ENCODE results near the gene CALR.

- no peak for TF ChIP-seq CHD4 (IDR thresholded peaks at IDR 0.05; ENCODE audit: borderline replicate concordance)
- TF ChIP-seq CTCF (IDR thresholded peaks at IDR 0.05), result no peak
- TF ChIP-seq MAZ (IDR thresholded peaks at IDR 0.05; ENCODE audit: borderline replicate concordance, low read depth, low read length), result no peak
- no peak for TF ChIP-seq TP53 (CRISPR knock-in tag; IDR thresholded peaks at IDR 0.05)
- TF ChIP-seq POLR2A (IDR thresholded peaks at IDR 0.05; ENCODE audit: low read length), result no peak
- TF ChIP-seq POLR2AphosphoS2 (conservative IDR thresholded peaks at IDR 0.05; ENCODE audit: low read length), result no peak
- no peak for TF ChIP-seq REST (IDR thresholded peaks at IDR 0.05)
- TF ChIP-seq FOXS1 (CRISPR knock-in tag; IDR thresholded peaks at IDR 0.05), result no peak
- TF ChIP-seq FOSL2 (IDR thresholded peaks at IDR 0.05), result no peak
- no peak for TF ChIP-seq FOSL2 (CRISPR knock-in tag; IDR thresholded peaks at IDR 0.05)
- no peak for TF ChIP-seq NR3C1 (IDR thresholded peaks at IDR 0.05)
- TF ChIP-seq PHF8 (IDR thresholded peaks at IDR 0.05; ENCODE audit: borderline replicate concordance, low read depth), result no peak
- TF ChIP-seq HDAC2 (IDR thresholded peaks at IDR 0.05), result no peak
- no peak for TF ChIP-seq HMGXB4 (CRISPR knock-in tag; IDR thresholded peaks at IDR 0.05; ENCODE audit: borderline replicate concordance)
Measured at GRCh38 chr19:12955996-12956395, 17.6 kb downstream of the CALR start.
